Gastrocnemius medialis (tissue), 4 donors: ENCODE results near the gene LAX1.

ENCODE experiments used
- POLR2A ChIP-seq, 2 donors: fragments of 450-650 bp; IDR thresholded peaks; one replicate each; pipeline ENCODE4 v1.6.1; 2017; ENCODE audit warnings: antibody characterized with exemption in 2 of 2, mild to moderate bottlenecking in 2 of 2, moderate library complexity in 2 of 2
- TF ChIP-seq, protein P1 (sequence below), 5 experiments: fragments of 450-650 bp in 3 of 5; fragments of 200-600 bp in 2 of 5; sonication (generic) in 2 of 5; IDR thresholded peaks in 4 of 5; conservative IDR thresholded peaks in 1 of 5; 1 replicate in 4 of 5; 2 replicates in 1 of 5; pipeline ENCODE4 v1.5.1; 2016 to 2019; ENCODE audit warnings: antibody characterized with exemption in 5 of 5, mild to moderate bottlenecking in 3 of 5, moderate library complexity in 3 of 5

DNA sequence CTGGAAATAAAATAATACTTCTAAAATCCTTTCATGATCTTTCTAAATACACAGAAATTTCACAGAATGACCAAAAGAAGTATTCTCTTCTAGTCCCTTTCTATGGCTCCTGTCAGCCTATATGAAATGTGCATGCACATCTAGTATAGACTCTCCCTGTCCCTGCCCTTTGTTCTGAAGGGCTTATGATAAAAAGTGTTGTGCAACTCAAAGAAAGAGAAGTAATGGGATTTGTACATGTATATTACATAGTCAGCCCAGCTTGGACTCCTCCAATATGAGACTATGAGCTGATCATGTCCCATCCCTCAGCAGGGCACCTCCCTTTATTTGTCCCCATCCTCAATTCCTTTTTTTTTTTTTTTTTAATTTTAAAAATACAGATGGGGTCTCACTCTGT, 42.1 kb upstream of the LAX1 start:
- TF ChIP-seq, protein P1, sequence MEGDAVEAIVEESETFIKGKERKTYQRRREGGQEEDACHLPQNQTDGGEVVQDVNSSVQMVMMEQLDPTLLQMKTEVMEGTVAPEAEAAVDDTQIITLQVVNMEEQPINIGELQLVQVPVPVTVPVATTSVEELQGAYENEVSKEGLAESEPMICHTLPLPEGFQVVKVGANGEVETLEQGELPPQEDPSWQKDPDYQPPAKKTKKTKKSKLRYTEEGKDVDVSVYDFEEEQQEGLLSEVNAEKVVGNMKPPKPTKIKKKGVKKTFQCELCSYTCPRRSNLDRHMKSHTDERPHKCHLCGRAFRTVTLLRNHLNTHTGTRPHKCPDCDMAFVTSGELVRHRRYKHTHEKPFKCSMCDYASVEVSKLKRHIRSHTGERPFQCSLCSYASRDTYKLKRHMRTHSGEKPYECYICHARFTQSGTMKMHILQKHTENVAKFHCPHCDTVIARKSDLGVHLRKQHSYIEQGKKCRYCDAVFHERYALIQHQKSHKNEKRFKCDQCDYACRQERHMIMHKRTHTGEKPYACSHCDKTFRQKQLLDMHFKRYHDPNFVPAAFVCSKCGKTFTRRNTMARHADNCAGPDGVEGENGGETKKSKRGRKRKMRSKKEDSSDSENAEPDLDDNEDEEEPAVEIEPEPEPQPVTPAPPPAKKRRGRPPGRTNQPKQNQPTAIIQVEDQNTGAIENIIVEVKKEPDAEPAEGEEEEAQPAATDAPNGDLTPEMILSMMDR (IDR thresholded peaks at IDR 0.05 in 4 of 5, conservative IDR thresholded peaks at IDR 0.05 in 1 of 5): no peak
- no peak for TF ChIP-seq POLR2A (IDR thresholded peaks at IDR 0.05)
